ENCODE data around the gene NAALADL2.

GRCh38 chr3:174862666-174863065 is 3.5 kb downstream of the NAALADL2 start:
- TF ChIP-seq EP300 (IDR thresholded peaks at IDR 0.05) (no peak), POLR2A (IDR thresholded peaks at IDR 0.05) (no peak)

All from upper lobe of left lung (tissue), 4 donors.